Esophagus muscularis mucosa (tissue), 3 donors: ENCODE results near the gene OSBPL10.

Experiments
- CTCF ChIP-seq, 3 experiments: fragments of 200-600 bp in 2 of 3; fragments of 450-650 bp in 1 of 3; sonication (generic) in 2 of 3; IDR thresholded peaks; one replicate each; pipeline ENCODE4 v1.5.1; 2017 to 2019; ENCODE audit warnings: antibody characterized with exemption in 3 of 3, mild to moderate bottlenecking in 2 of 3, moderate library complexity in 1 of 3
- POLR2A ChIP-seq: fragments of 450-650 bp; IDR thresholded peaks from one replicate; pipeline ENCODE4 v1.6.1; 2017; ENCODE audit warnings: antibody characterized with exemption, moderate library complexity, mild to moderate bottlenecking, low read depth

- no peak for TF ChIP-seq POLR2A
- TF ChIP-seq CTCF (IDR thresholded peaks at IDR 0.05) = no peak
These were observed 332.6 kb downstream of the OSBPL10 start for GRCh38 chr3:31648286-31648968.
